GM18907 (cell line): Measurements from ENCODE around the gene DUSP2.

Experiments
- ATAC-seq: cut with Tn5 transposase; IDR thresholded peaks from one replicate; pipeline ENCODE4 v1.9.1; 2021; ENCODE audit warnings: mild to moderate bottlenecking, moderate library complexity; ENCODE audit not compliant: unreplicated experiment

The DUSP2 gene

GRCh38 chr2:96103761-96104486 is 41.3 kb downstream of the DUSP2 start:
- ATAC-seq, result no peak

DNA sequence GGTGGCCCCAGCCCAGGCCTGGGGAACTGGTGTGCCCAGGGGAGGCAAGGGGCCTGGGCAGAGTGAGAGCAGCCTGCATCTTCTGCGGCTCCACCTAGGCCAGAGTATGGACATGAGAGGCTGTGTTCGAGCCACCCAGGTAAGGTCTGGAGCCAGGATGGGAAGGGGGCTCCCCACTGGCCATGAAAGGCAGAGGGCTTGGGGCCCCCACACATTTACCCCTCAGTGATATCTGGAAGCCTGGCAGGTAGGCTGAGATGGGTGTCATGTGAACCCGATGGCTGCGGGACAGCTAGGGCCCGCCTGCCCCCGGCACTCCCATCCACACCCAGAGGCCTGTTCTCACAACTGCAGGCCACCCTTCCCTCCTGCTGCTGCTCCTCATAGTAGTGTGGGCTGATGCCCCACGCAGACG is 42.0 kb downstream of the DUSP2 start:
- no peak for ATAC-seq

DNA sequence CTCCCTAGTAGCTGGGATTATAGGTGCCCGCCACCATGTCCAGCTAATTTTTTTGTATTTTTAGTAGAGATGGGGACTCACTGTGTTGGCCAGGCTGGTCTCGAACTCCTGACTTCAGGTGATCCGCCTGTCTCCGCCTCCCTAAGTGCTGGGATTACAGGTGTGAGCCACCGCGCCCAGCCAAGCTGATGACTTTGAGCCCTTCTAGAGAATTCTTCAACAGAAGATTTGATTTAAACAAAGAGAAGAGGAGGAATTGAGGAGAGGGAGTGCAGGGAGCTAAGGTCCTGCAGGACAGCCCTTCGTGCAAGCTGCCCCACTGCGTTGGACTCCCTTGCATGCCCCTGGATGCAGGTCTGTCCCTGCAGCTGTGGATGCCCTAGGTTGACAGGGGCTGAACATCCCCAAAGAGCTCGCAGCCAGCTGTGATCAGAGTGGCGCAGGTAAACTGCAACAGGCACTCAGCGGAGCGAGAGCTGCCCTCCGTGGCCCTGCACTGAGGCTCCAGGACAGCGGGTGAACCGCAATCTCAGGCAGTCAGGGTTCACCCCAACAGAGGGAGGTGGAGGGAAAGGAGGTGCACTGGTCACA is 42.5 kb downstream of the DUSP2 start:
- no peak for ATAC-seq

GRCh38 chr2:96100893-96101304 is 44.3 kb downstream of the DUSP2 start:
- no peak for ATAC-seq

DNA sequence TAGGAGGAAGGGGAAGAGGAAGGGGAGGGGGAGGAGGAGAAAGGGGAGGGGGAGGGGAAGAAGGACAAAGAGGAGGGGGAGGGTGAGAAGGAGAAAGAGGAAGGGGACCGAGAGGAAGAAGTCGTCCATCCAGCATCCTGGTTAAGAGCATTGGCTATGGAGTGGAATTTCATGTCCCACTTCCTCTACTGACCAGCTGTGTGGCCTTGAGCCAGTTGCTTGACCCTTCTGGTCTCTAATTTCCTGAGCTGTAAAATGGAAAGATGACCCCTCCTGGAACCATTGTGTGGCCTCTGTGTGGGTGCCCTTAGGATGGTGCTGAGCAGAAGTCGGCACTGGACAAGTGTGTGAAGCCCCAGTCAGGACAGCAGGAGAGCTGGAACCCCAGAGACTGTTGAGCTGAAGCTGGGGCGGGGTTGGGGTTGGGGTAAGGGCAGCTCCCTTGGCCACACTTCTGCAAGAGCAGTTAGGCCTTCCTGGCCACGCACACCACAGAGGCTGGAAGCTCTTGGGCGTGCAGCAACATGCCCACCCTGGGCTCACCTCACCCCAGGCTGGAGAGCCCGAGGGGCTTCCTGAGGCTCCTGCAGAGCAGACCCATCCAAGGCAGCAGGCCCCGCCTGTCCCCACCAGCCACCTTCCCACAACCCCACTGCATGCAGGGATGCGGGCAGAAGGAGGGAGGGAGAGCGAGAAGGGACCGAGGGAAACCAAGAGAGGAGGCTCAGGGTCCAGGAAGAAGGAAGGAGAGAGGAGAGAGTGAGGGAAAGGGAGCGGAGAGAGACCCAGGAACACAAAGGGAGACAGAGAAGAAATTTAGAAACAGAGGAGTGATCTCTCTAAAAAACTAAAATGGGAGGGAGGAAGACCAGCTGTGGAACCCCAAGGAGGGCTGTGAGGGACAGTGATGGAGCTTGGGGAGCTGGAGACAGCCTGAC is 45.1 kb downstream of the DUSP2 start:
- ATAC-seq, result no peak

- ATAC-seq, result no peak
Observed at GRCh38 chr2:96098900-96099590, 46.2 kb downstream of the DUSP2 start.

- ATAC-seq, result no peak
Observed at GRCh38 chr2:96097951-96098823, 47.1 kb downstream of the DUSP2 start.

GRCh38 chr2:96097441-96097840 is 47.8 kb downstream of the DUSP2 start:
- no peak for ATAC-seq

- ATAC-seq, result no peak
Observed at GRCh38 chr2:96095116-96095636, 50.1 kb downstream of the DUSP2 start.

GRCh38 chr2:96093528-96093927 is 51.7 kb downstream of the DUSP2 start:
- no peak for ATAC-seq
